ENCODE results near the gene PGF.

Gene PGF

DNA sequence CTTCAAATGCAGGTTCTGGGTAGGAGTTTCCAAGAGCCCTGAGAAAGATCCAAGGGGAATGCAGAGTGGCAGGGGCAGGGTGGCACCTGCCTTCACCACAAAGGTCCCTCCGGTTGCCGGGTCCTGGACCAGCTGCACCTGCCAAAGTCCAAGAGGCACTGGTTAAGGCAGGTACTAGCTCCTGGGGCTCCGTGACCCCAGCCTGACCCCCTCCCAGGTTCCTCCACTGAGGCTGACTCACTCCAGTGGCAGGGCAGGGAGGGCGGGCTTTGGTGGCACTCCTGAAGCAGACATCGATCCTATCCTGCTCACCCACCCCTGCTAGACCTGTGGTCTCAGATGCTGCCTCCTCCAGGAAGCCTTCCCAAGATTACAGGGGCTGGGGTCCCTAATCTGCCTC is 43.7 kb downstream of the PGF start:
- DNase-seq (ENCODE audit: low read depth, low spot score), result no peak
- Histone ChIP-seq H3K9ac (ENCODE audit: insufficient read length) (no peak overlapping the region), H3K4me3 (no peak overlapping the region), H3K36me3 (ENCODE audit: insufficient read depth, low read length) (no peaks in the 10 kb centered on the region; the same call in 1 of the 2 replicates), H3K9me3 (ENCODE audit: low read depth, low read length) (no peaks in the 10 kb centered on the region), H3K27ac (no peak overlapping the region)
- TF ChIP-seq EZH2 (IDR thresholded peaks at IDR 0.05), result no peak
- no peak for TF ChIP-seq FOXP2 (optimal IDR thresholded peaks at IDR 0.05; ENCODE audit: control extremely low read depth, extremely low read length, insufficient read depth)
- no peak for TF ChIP-seq POLR2AphosphoS5 (IDR thresholded peaks at IDR 0.05; ENCODE audit: borderline replicate concordance, low read depth, low read length)

DNA sequence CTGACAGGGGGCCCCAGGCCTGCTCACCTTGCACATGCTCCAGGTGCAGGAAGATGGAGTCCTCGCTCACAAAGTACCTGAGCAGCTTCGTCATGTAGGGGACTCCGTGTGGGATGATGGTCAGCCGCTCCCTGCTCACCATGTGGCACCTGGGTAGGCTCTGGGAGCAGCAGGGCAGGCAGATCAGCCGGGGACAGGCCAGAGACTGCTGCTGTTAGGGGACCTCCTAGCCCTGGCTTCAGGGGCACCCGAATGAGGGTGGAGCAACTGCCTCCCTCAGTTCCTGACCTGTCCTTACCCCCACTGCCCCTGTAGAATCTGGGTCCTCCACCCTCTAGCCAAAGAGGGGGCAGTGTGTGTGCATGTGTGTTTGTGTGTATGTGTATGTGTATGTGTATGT is 44.2 kb downstream of the PGF start:
- H3K9ac ChIP-seq (ENCODE audit: insufficient read length), result no peak overlapping the region

GRCh38 chr14:74910556-74910955 is 44.8 kb downstream of the PGF start:
- Histone ChIP-seq H3K9ac (ENCODE audit: insufficient read length) (no peak overlapping the region), H3K27ac (no peak overlapping the region), H3K36me3 (ENCODE audit: insufficient read depth, low read length) (no peaks in the 10 kb centered on the region; the same call in 1 of the 2 replicates), H3K4me3 (no peak overlapping the region), H3K9me3 (ENCODE audit: low read depth, low read length) (no peaks in the 10 kb centered on the region)
- TF ChIP-seq FOXP2 (optimal IDR thresholded peaks at IDR 0.05; ENCODE audit: control extremely low read depth, extremely low read length, insufficient read depth) (no peak), POLR2AphosphoS5 (IDR thresholded peaks at IDR 0.05; ENCODE audit: borderline replicate concordance, low read depth, low read length) (no peak), EZH2 (IDR thresholded peaks at IDR 0.05) (no peak)
- no peak for DNase-seq (ENCODE audit: low read depth, low spot score)

More for the DNA sequence above, 44.2 kb downstream of the PGF start:
- no peak for DNase-seq (ENCODE audit: low read depth, low spot score)
- no peaks in the 10 kb centered on the region; the same call in 1 of the 2 replicates for H3K36me3 ChIP-seq (ENCODE audit: insufficient read depth, low read length)
- H3K27ac ChIP-seq, result no peak overlapping the region
- H3K4me3 ChIP-seq, result no peak overlapping the region
- TF ChIP-seq FOXP2 (optimal IDR thresholded peaks at IDR 0.05; ENCODE audit: control extremely low read depth, extremely low read length, insufficient read depth) (no peak), POLR2AphosphoS5 (IDR thresholded peaks at IDR 0.05; ENCODE audit: borderline replicate concordance, low read depth, low read length) (no peak), EZH2 (IDR thresholded peaks at IDR 0.05) (no peak)
- H3K9me3 ChIP-seq (ENCODE audit: low read depth, low read length), result no peaks in the 10 kb centered on the region

DNA sequence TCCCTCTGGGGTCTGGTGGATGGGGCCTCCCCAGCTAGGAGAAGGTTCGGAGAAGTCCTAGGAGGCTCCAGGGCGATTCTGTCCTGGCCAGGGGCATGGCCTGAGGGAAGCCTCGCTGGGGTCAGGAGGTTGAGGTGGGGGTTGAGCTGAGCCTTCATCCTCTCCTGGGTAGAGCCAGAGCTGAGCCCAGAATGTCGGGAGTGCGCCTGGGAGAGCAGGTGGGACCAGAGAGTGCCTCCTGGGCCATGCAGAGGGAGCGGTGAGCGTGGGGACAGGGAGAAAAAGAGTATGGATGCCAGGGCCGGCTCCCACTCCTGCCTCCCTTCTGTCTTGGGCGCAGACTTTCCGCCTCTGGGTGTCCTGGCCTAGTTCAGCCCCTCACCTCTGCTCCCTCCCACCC is 45.5 kb downstream of the PGF start:
- TF ChIP-seq EZH2 (IDR thresholded peaks at IDR 0.05) (no peak), POLR2AphosphoS5 (IDR thresholded peaks at IDR 0.05; ENCODE audit: borderline replicate concordance, low read depth, low read length) (no peak), FOXP2 (optimal IDR thresholded peaks at IDR 0.05; ENCODE audit: control extremely low read depth, extremely low read length, insufficient read depth) (no peak)
- Histone ChIP-seq H3K36me3 (ENCODE audit: insufficient read depth, low read length) (no peaks in the 10 kb centered on the region; the same call in 1 of the 2 replicates), H3K9ac (ENCODE audit: insufficient read length) (no peak overlapping the region), H3K9me3 (ENCODE audit: low read depth, low read length) (no peaks in the 10 kb centered on the region), H3K27ac (no peak overlapping the region), H3K4me3 (no peak overlapping the region)
- no peak for DNase-seq (ENCODE audit: low read depth, low spot score)

DNA sequence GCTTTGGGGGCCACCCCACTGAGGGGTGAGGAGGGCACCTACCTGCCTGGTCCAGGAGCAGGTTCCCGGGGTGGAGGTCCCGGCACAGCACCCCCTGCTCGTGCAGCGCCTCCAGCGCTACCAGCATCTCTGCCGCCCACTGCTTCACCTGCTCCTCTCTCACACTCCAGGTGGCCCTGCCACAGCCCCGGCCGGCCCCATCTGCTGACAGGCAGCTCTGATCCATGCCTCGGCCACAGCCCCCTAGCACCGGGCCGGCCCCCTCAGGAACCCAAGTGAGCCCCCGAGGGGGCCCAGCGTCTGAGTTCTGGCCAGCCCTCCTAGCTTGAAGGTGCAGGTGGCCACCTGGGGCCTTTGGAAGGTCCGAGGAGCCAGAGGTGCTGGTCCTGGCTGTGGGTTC is 45.9 kb downstream of the PGF start:
- Histone ChIP-seq H3K4me3 (no peak overlapping the region), H3K36me3 (ENCODE audit: insufficient read depth, low read length) (peaks cover under 1% of the 10 kb centered on the region; the same call in 1 of the 2 replicates), H3K9me3 (ENCODE audit: low read depth, low read length) (no peaks in the 10 kb centered on the region), H3K9ac (ENCODE audit: insufficient read length) (no peak overlapping the region), H3K27ac (no peak overlapping the region)
- no peak for DNase-seq (ENCODE audit: low read depth, low spot score)
- no peak for TF ChIP-seq EZH2 (IDR thresholded peaks at IDR 0.05)
- no peak for TF ChIP-seq FOXP2 (optimal IDR thresholded peaks at IDR 0.05; ENCODE audit: control extremely low read depth, extremely low read length, insufficient read depth)
- TF ChIP-seq POLR2AphosphoS5 (IDR thresholded peaks at IDR 0.05; ENCODE audit: borderline replicate concordance, low read depth, low read length), result no peak

DNA sequence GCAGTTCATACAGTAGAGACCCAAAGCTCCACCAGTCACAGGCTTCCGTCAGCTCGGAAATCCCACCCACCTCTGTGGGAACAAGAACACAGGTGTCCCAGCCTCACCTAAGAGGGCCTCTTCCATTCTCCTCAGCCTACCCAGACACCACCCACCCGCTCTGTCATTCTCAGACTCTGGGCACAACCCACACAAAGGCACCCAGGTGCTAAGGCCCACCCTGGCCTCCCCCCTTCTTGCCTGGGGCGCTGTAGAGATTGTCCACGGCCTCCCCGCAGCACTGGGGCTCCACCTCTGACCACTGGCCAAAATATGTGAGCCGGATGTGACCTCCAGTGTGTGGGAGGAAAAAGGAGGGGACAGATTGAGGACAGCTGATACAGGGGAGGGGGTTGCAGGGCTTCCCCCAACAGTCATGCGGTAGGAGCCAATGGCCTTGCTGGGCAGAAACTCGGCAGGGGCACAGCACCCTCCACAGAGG is 46.5 kb downstream of the PGF start:
- H3K9me3 ChIP-seq (ENCODE audit: low read depth, low read length), result no peaks in the 10 kb centered on the region
- no peak overlapping the region for H3K27ac ChIP-seq
- no peak overlapping the region for H3K9ac ChIP-seq (ENCODE audit: insufficient read length)
- DNase-seq (ENCODE audit: low read depth, low spot score), result no peak
- H3K36me3 ChIP-seq (ENCODE audit: insufficient read depth, low read length), result peaks cover 6% of the 10 kb centered on the region
- H3K4me3 ChIP-seq, result no peak overlapping the region
- no peak for TF ChIP-seq FOXP2 (optimal IDR thresholded peaks at IDR 0.05; ENCODE audit: control extremely low read depth, extremely low read length, insufficient read depth)
- no peak for TF ChIP-seq EZH2 (IDR thresholded peaks at IDR 0.05)

DNA sequence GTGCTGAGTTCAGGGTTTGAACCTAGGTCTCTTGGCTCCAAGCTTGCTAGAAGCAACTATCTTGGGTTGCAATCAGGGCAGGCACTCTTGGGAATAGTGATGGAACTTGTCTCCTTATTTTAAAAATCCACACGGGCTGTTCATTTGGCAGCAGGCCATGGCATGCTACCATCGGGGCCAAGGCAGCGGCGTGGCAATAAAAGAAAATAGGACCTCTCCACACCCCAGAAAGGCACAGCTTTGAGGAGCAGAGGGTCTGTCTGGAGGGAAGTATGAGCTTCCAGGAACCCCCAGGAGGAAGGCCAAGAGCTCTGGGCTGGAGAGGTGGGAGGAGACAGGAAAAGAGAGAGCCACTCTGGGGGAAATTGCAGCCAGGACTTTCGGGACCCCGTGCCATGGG is 47.7 kb downstream of the PGF start:
- TF ChIP-seq FOXP2 (optimal IDR thresholded peaks at IDR 0.05; ENCODE audit: control extremely low read depth, extremely low read length, insufficient read depth) (no peak), POLR2AphosphoS5 (IDR thresholded peaks at IDR 0.05; ENCODE audit: borderline replicate concordance, low read depth, low read length) (no peak), EZH2 (IDR thresholded peaks at IDR 0.05) (no peak)
- peaks cover 14% of the 10 kb centered on the region for H3K36me3 ChIP-seq (ENCODE audit: insufficient read depth, low read length)
- no peak for DNase-seq (ENCODE audit: low read depth, low spot score)
- H3K9me3 ChIP-seq (ENCODE audit: low read depth, low read length), result no peaks in the 10 kb centered on the region
- H3K9ac ChIP-seq (ENCODE audit: insufficient read length), result no peak overlapping the region
- peak overlapping the region; percentile 25; the same call in 1 of the 2 replicates for H3K27ac ChIP-seq
- H3K4me3 ChIP-seq, result no peak overlapping the region

DNA sequence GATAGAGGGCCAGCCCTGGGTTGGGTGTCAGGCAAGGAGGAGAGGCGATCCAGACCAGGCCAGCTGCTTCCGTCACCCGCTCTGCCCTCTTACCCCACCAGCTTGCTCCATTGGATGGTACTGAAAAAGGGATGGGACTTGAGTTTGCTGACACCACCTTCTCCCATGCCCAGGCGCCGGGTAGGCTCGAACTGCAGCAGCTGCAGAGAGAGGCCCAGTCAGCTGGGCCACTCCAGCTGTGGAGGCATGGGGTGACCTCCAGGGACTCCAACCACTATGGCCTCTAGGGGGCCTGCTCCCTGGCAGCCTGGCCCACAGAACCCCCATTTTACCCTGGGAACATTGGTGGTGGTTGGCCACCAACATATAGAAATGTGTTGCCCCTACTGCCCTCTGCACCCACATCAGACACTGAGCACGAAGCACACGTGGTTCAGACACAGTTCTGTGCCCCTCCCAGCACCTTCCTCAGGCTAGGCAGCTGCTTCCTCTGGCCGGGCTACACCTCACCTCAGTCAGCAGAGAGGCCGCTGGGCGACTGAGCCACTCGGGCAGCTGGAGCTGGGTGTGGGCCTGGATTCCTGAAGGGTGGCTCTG is 48.4 kb downstream of the PGF start:
- H3K36me3 ChIP-seq (ENCODE audit: insufficient read depth, low read length), result peaks cover 22% of the 10 kb centered on the region
- H3K9me3 ChIP-seq (ENCODE audit: low read depth, low read length), result no peaks in the 10 kb centered on the region
- no peak overlapping the region for H3K9ac ChIP-seq (ENCODE audit: insufficient read length)

More for the DNA sequence above, 48.4 kb downstream of the PGF start:
- no peak overlapping the region for H3K4me3 ChIP-seq
- TF ChIP-seq EZH2 (IDR thresholded peaks at IDR 0.05) (no peak), FOXP2 (optimal IDR thresholded peaks at IDR 0.05; ENCODE audit: control extremely low read depth, extremely low read length, insufficient read depth) (no peak), POLR2AphosphoS5 (IDR thresholded peaks at IDR 0.05; ENCODE audit: borderline replicate concordance, low read depth, low read length) (no peak)
- peak overlapping the region; percentile 25; the same call in 1 of the 2 replicates for H3K27ac ChIP-seq
- DNase-seq (ENCODE audit: low read depth, low spot score), result no peak

Data from SK-N-MC (cell line).